Measurements from ENCODE around the gene AGAP1. TPM values are rescaled to one million over a fixed set of nuclear protein-coding genes. Genes with fewer than 3 reads are reported as not detected.

The AGAP1 gene
- polyA plus RNA-seq, 5 donors = 14.7 to 19.2 (median 18.4) TPM

GRCh38 chr2:235804676-235805075, 310.8 kb downstream of the AGAP1 start:
- no peak for DNase-seq

DNA sequence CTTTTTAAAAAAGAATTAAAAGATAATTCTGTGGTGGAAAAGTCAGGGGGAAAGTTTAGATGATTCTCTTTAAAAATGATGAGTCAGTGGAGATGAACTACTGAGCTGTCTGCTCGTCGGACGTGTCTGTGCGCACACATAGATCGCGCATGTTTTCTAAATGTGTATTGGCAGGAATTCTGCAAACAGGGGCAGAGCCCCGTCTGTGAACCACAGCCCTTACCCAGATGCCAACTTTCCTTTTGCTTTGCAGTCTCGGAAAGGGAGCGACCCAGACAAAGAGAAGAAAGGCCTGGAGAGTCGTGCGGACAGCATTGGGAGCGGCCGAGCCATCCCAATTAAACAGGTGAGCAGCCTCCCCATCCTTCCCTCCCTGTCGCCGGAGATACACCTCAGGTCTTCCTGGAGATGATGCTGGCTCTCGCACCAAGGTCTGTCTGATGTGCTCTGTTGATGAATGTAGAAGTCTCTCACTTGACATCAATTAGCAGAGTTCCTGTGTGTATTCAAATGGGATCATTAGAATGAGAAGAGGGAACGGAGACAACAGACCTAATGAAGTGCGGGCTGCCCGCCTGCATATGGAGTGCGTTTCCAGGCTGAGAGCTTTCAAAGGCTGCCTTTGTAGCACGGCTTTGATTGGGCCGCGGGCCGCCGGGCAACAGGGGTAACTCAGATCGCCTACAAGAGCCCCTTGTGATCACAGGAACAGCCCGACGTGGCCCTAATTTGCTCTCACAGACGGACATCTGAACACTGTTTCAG, 313.3 kb downstream of the AGAP1 start:
- no peak for DNase-seq

GRCh38 chr2:235808366-235808765, 314.5 kb downstream of the AGAP1 start:
- no peak for DNase-seq

- DNase-seq = no peak
These were observed 316.4 kb downstream of the AGAP1 start for GRCh38 chr2:235810252-235810651.

GRCh38 chr2:235810846-235811245, 317.0 kb downstream of the AGAP1 start:
- DNase-seq = no peak

DNA sequence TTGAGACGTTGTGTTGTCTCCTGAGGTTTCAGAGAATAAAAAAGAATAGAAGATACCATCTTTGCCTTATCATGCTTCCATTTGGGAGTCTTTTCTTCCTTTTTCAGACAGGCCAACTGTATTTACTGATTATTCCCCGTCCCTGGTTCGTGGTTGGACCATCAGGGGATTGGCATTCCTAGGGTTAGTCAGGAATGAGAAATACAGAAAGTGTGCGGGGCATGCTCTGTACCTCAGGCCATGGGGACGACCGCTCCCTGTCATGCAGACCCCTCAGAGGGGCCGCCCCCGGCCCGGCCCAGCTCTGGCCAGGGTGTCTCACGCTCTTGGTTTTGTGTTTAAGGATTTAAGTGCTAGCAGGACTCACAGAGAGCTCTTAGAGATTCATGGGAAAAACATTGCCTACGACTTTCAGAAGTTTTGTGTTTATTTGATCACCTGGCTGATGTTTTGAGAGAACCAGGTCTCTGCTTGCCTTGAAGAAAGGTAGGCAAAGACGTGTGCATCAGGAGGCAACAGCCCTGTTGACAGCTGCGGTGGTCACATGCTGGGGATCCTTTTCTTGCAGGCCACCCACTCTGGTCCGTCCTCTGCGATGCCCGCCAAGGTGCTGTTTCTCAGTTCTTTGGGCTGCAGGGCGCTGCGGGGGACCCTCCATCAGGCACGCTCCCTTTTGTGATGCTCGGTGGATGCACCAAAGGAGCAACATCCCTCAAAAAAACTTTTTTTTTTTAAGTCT, 317.8 kb downstream of the AGAP1 start:
- DNase-seq = no peak

- DNase-seq = no peak
These were observed 318.4 kb downstream of the AGAP1 start for GRCh38 chr2:235812185-235812665.

DNA sequence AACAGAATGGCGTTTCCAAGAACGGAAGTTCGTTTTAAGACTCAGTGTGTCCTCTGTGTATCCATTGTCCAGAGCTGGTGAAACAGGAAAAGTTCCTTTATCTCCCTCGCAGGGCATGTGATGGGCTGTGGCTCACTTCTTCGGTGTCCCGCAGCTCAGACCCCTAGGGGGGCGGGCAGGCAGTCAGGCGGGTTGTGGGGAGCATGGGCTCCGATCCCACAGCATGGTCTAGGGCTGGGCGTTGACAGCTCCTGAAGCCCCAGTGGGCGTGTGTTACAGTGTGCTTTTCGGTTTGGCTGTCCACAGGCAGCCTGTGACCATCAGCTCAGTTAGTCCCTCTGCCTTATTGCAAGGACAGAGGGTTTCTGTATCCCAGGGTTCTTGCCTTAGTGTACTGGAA, 319.6 kb downstream of the AGAP1 start:
- DNase-seq = no peak

- DNase-seq = no peak
These were observed 326.7 kb downstream of the AGAP1 start for GRCh38 chr2:235820571-235820970.

DNA sequence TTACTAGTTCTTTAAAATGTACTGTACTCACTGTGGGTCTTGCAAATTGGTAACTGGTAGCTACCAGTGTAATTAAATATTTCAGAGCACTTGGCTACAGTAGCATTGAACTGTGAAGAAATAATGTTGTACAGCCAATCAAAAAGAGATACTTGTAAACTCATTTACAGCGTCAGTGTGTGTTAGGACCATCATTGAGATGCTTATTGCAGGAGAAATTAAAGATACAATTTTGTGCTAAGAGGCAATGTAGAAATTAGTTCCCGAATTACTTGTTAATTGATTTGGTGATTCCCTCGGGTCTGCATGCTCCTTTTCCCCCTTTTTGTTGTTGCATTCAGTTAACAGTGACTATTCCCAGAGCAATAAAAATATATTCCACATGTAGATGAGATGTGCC, 330.5 kb downstream of the AGAP1 start:
- DNase-seq = no peak

DNA sequence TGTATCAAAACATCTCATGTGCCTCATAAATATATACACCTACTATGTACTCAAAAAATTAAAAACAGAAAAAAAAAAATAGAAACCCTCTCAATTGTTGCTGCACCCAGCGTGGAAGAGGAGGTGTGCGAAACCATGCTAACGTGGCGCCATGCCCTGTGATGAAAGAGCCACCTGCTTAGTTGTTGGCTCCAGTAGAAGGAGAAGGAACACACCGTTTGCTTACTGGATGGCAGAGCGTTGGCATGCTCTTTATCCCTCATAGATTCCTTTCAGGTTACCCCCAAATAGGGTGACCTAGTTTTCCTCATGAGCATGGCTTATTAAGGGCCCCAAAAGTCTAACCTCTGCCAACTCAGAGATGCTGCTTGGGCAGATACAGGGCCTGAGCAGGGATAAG, 332.1 kb downstream of the AGAP1 start:
- no peak for DNase-seq

DNA sequence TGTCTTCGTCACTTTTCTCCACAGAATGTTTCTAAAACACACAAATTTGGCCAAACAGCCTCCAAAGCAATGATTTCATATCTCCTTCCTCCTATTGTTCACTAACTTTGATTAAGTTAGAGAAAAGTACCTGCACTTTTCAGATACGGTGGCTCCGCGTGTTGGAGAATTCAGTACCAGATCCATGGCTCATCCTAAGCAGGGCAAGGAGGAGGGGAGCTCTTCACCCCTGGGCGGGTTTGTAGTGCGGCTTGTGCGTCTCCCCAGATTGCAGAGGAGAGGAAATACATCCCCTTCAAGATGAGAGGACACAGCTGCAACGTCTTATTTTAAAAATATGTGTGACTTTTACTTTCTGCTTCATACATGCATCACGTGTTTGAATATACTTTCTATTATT, 333.0 kb downstream of the AGAP1 start:
- no peak for DNase-seq

- no peak for DNase-seq
These were observed 333.7 kb downstream of the AGAP1 start for GRCh38 chr2:235827585-235827992.

DNA sequence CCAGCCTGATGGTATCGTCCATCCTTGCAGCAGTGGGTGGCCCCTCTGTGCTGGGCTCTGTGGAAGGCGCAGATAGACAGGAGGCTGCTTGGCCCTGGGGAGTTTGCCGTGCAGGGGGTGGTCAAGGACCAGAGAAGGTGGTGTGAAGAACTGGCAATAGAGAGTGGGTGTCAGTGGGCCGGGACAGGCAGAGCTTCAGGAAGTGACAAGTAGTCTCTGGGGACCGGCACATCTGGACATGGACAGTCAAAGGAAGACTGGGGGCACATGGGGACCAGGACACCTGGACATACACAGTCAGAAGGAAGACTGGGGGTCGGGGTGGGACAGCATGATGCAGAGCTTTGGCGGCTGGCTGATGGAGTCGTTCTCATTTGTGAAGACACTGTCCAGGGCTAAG, 335.9 kb downstream of the AGAP1 start:
- DNase-seq = no peak

GRCh38 chr2:235831755-235832154, 337.9 kb downstream of the AGAP1 start:
- no peak for DNase-seq

DNA sequence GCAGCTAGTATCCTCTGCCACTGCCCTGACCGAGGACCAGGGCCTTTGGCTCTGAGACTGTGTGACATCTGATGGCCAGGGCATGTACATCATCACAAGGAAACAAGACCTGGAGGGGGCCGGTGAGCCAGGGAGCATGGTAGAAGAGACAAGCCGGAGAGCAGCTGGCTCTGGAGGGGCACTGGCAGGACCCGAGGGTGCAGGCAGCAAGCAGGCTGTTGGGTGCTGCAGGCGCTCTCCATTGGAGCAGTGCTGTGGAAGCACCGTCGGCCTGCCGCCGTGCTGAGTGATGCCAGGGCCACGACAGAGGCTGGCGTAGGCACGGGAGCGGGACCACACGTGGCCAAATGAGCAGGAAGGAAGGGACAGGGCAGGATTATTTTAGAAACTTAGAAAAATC, 339.1 kb downstream of the AGAP1 start:
- DNase-seq = no peak

- DNase-seq = no peak
These were observed 340.3 kb downstream of the AGAP1 start for GRCh38 chr2:235833971-235834620.

GRCh38 chr2:235834781-235835180, 340.9 kb downstream of the AGAP1 start:
- DNase-seq = no peak

DNA sequence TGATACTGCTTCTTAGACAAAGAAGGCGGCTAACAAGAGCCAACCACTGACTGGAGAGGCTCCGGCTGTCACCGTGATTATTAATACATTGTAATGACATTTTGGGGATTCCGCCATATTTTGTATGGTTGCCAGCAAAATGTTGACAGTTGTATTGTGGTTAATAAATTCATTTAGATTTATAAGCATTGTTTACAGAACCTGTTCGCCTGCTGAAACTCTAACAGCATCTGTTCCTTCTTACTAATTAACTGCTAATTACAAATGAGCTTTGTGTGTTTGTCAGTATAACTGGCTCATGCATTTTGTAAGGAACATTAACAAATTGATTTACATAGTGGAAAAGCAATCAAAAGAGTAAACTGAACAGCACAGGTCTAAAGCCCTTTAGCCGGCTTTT, 342.0 kb downstream of the AGAP1 start:
- DNase-seq = no peak

GRCh38 chr2:235836491-235836911, 342.7 kb downstream of the AGAP1 start:
- DNase-seq = peak; percentile 22 to 26

- DNase-seq = no peak
These were observed 345.4 kb downstream of the AGAP1 start for GRCh38 chr2:235839226-235839625.

DNA sequence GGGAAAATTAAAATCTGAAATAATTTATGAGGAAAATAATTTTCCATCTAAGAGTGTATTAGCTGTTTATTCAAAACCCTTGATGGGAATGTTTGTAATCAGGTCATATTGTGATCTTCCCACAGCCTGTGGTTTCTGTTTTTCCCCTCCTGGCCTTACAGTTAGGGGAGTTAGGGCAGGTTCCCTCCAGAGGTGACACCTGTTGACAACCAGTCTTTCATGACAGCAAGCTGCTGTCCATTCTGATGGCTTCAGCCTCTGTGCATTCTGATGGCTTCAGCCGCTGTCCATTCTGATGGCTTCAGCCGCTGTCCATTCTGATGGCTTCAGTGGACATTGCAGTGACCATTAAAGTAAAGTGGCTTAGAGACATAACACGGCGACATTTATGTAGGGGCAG, 346.1 kb downstream of the AGAP1 start:
- DNase-seq = no peak

- DNase-seq = no peak
These were observed 348.0 kb downstream of the AGAP1 start for GRCh38 chr2:235841863-235842262.
